Stimulated activated CD8-positive, alpha-beta memory T cell treated with anti-CD3 and anti-CD28 coated beads, Interleukin-12 subunit alpha, Interleukin-12 subunit beta, amount 100 ng/mL, for 24 hours (primary cell): ENCODE data around the gene JHY.

Experiments
- DNase-seq: peaks from one replicate; pipeline ENCODE4 v3.0.0-alpha.2; 2020; ENCODE audit errors: extremely low read depth

The JHY gene

GRCh38 chr11:122871302-122871701 is 11.3 kb upstream of the JHY start:
- no peak for DNase-seq

GRCh38 chr11:122872046-122872445 is 10.5 kb upstream of the JHY start:
- no peak for DNase-seq

GRCh38 chr11:122874991-122875390 is 7.6 kb upstream of the JHY start:
- no peak for DNase-seq

GRCh38 chr11:122877732-122878131 is 4.8 kb upstream of the JHY start:
- no peak for DNase-seq

GRCh38 chr11:122879785-122880184 is 2.8 kb upstream of the JHY start:
- DNase-seq: no peak

- peak; percentile 20 for DNase-seq
Observed at GRCh38 chr11:122882857-122883645, 492 bp downstream of the JHY start.

GRCh38 chr11:122883646-122883979 is 1.1 kb downstream of the JHY start:
- no peak for DNase-seq

- DNase-seq: no peak
Observed at GRCh38 chr11:122888162-122888561, 5.6 kb downstream of the JHY start.

GRCh38 chr11:122893131-122893530 is 10.6 kb downstream of the JHY start:
- DNase-seq: no peak

- no peak for DNase-seq
Observed at GRCh38 chr11:122895563-122895962, 13.0 kb downstream of the JHY start.

GRCh38 chr11:122897606-122898210 is 15.1 kb downstream of the JHY start:
- no peak for DNase-seq

- DNase-seq: no peak
Observed at GRCh38 chr11:122898799-122899198, 16.2 kb downstream of the JHY start.

GRCh38 chr11:122900587-122901202 is 18.1 kb downstream of the JHY start:
- DNase-seq: no peak

- DNase-seq: no peak
Observed at GRCh38 chr11:122902951-122903350, 20.4 kb downstream of the JHY start.

GRCh38 chr11:122910775-122911174 is 28.2 kb downstream of the JHY start:
- DNase-seq: no peak

- DNase-seq: no peak
Observed at GRCh38 chr11:122917311-122917710, 34.8 kb downstream of the JHY start.

GRCh38 chr11:122918734-122919133 is 36.2 kb downstream of the JHY start:
- DNase-seq: no peak

GRCh38 chr11:122920579-122920978 is 38.0 kb downstream of the JHY start:
- no peak for DNase-seq

- no peak for DNase-seq
Observed at GRCh38 chr11:122922893-122923292, 40.3 kb downstream of the JHY start.

GRCh38 chr11:122923302-122923701 is 40.7 kb downstream of the JHY start:
- DNase-seq: no peak

GRCh38 chr11:122931510-122931909 is 49.0 kb downstream of the JHY start:
- no peak for DNase-seq

- DNase-seq: no peak
Observed at GRCh38 chr11:122933416-122933815, 50.9 kb downstream of the JHY start.

- DNase-seq: no peak
Observed at GRCh38 chr11:122937983-122938382, 55.4 kb downstream of the JHY start.
